Ovary (tissue), 9 donors: ENCODE measurements around the gene STAP2. TPM values are rescaled to one million over a fixed set of nuclear protein-coding genes. Genes with fewer than 3 reads are reported as not detected.
"Not testable (repeated sequence)": the region's sequence is repeated elsewhere in the genome, so short reads cannot be mapped to it uniquely, and the experiment has no call there.

Experiments
- DNase-seq, 5 donors: peaks; one replicate each; pipeline ENCODE4 v3.0.0-alpha.2; 2019 to 2020
- H3K27ac ChIP-seq, 2 donors: fragments of 200-600 bp; one replicate each; pipeline versions ENCODE4 v1.5.1 to v1.8.0; 2019 to 2022
- H3K27me3 ChIP-seq: fragments of 200-600 bp; one replicate; pipeline ENCODE4 v1.8.0; 2022
- H3K36me3 ChIP-seq: fragments of 200-600 bp; sonication (generic); one replicate; pipeline ENCODE4 v1.5.1; 2019
- H3K4me1 ChIP-seq: one replicate; pipeline ENCODE4 v1.8.1; 2013; ENCODE audit warnings: mild to moderate bottlenecking, moderate library complexity; ENCODE audit not compliant: insufficient read depth
- H3K4me3 ChIP-seq: fragments of 200-600 bp; sonication (generic); one replicate; pipeline ENCODE4 v1.5.1; 2017
- H3K9me3 ChIP-seq, 2 donors: fragments of 200-600 bp in 1 of 2; sonication (generic) in 1 of 2; one replicate each; pipeline versions ENCODE4 v1.5.1 to v1.8.1; 2013 to 2019; ENCODE audit warnings: mild to moderate bottlenecking in 1 of 2, moderate library complexity in 1 of 2
- CTCF ChIP-seq, 3 donors: fragments of 450-650 bp in 2 of 3; fragments of 200-600 bp in 1 of 3; IDR thresholded peaks; one replicate each; pipeline versions ENCODE4 v1.5.1 to v1.8.0; 2016 to 2022; ENCODE audit warnings: antibody characterized with exemption in 3 of 3, mild to moderate bottlenecking in 1 of 3
- EP300 ChIP-seq: sonication (generic); formaldehyde crosslinking; IDR thresholded peaks from one replicate; pipeline ENCODE4 v1.6.1; 2017; ENCODE audit warnings: antibody characterized with exemption
- POLR2A ChIP-seq: fragments of 450-650 bp; IDR thresholded peaks from one replicate; pipeline ENCODE4 v1.6.1; 2017; ENCODE audit warnings: antibody characterized with exemption, mild to moderate bottlenecking, moderate library complexity
- WGBS, 3 donors: extraction: QIAGEN DNeasy Blood & Tissue Kit in 1 of 3; methylation state at CpG; one replicate each; pipeline versions ENCODE4 v1.1.5 to v1.1.7; 2013 to 2017; 5-methylcytosine and 5-hydroxymethylcytosine counted together
- intact Hi-C, 4 donors: fragments of 100-400 bp; cut with DNase I; formaldehyde crosslinking; loops; one replicate each; pipeline versions ENCODE4 v1.11.0 to v1.15.1; 2022 to 2023
- polyA plus RNA-seq, 2 donors: library from polyadenylated mRNA; stranded (reverse); fragments of 200-250 nt in 1 of 2; fragments of 350-450 nt in 1 of 2; fragmentation: Illumina TruSeq in 1 of 2; extraction: RNeasy Lipid Tissue Mini Kit (QIAGEN cat#74804) in 1 of 2; gene quantifications; one replicate each; pipeline ENCODE4 v1.2.3, GENCODE V29; 2013 to 2014
- total RNA-seq, 7 donors: library from RNA; depleted of rRNA in 2 of 7; stranded (reverse); fragments of >200 nt in 2 of 7; fragmentation: NEBNext Ultra II Directional in 3 of 7; extraction: Animal tissue kit (Norgen Biotek cat#: 25700) in 3 of 7; gene quantifications; one replicate each; pipeline versions ENCODE4 v1.1.0 to v1.2.4, GENCODE V29; 2016 to 2023
- donor health status: DM: no; HTN: no; CAD: no; lungs with moderate emphysema.
- donor health status: DM: no; HTN: no; CAD: no.
- donor health status: Bipolar disorder and iron deficiency.
- donor health status: DM: yes; HTN: yes; CAD: no.
- donor health status: DM: no; HTN: no; CAD: no.
- donor health status: DM: yes; HTN: yes; CAD: no.

STAP2 gene
- total and polyA plus RNA-seq, 9 donors = 9.7 to 32.5 (median 17.5) TPM

GRCh38 chr19:4277191-4277696 lies 61.4 kb downstream of the STAP2 start:
- no peak overlapping the region for H3K4me3 ChIP-seq
- WGBS, 3 donors = 38 to 50% (median 44%) methylated on average over 16 of the region's 16 CpGs

GRCh38 chr19:4274321-4274686 lies 64.3 kb downstream of the STAP2 start:
- H3K4me1 ChIP-seq, DNase-seq, H3K27ac ChIP-seq, intact Hi-C loops, H3K27me3 ChIP-seq, H3K9me3 ChIP-seq, H3K36me3 ChIP-seq, H3K4me3 ChIP-seq: not testable (repeated sequence)
- 75 to 88% (median 82%) methylated on average over 6 of the region's 6 CpGs for WGBS, 3 donors

More at GRCh38 chr19:4277191-4277696, 61.4 kb downstream of the STAP2 start:
- DNase-seq = no peak
- Histone ChIP-seq H3K27ac (no peak overlapping the region), H3K27me3 (no peaks in the 10 kb centered on the region), H3K9me3 (no peaks in the 10 kb centered on the region), H3K4me1 (peaks cover 3% of the 10 kb centered on the region), H3K36me3 (no peaks in the 10 kb centered on the region)
- TF ChIP-seq CTCF (IDR thresholded peaks at IDR 0.05) (no peak), POLR2A (no peak), EP300 (no peak)
- intact Hi-C loops = no loop called here

Other genes with a start within 250 kb of the STAP2 start
- 100 to 1,000 TPM in 5 of 7 donors, 10 to 100 TPM in 2; 39.9 to 130 (median 116) TPM for gene MAP2K2, start 214.7 kb downstream of the STAP2 start, total RNA-seq
- 100 to 1,000 TPM; 108 to 136 TPM for gene MAP2K2, start 214.7 kb downstream of the STAP2 start, polyA plus RNA-seq
- gene CREB3L3, start 185.2 kb downstream of the STAP2 start, total RNA-seq = 1 to 10 TPM in 1 of 7 donors, not detected in 6; 2.7 TPM
- 1 to 10 TPM in 1 of 2 donors, under 1 TPM in 1; 0.22 to 1.0 TPM for gene CREB3L3, start 185.2 kb downstream of the STAP2 start, polyA plus RNA-seq
- 10 to 100 TPM; 11.1 to 19.9 (median 16.5) TPM for gene SIRT6, start 156.3 kb downstream of the STAP2 start, total RNA-seq
- gene SIRT6, start 156.3 kb downstream of the STAP2 start, polyA plus RNA-seq = 10 to 100 TPM in 1 of 2 donors, under 1 TPM in 1; 0.32 to 16.9 TPM
- gene ANKRD24, start 156.1 kb downstream of the STAP2 start, total RNA-seq = 1 to 10 TPM in 6 of 7 donors, under 1 TPM in 1; 0.81 to 1.3 (median 1.2) TPM
- gene ANKRD24, start 156.1 kb downstream of the STAP2 start, polyA plus RNA-seq = 1 to 10 TPM in 1 of 2 donors, under 1 TPM in 1; 0.45 to 1.3 TPM
- gene EBI3, start 109.3 kb downstream of the STAP2 start, total RNA-seq = 1 to 10 TPM in 5 of 7 donors, under 1 TPM in 1, not detected in 1; 0.58 to 6.6 (median 2.0) TPM
- gene EBI3, start 109.3 kb downstream of the STAP2 start, polyA plus RNA-seq = 1 to 10 TPM in 1 of 2 donors, under 1 TPM in 1; 0.90 to 1.1 TPM
- gene YJU2, start 91.7 kb downstream of the STAP2 start, total RNA-seq = 10 to 100 TPM; 18.4 to 27.5 (median 21.5) TPM
- 10 to 100 TPM; 20.7 to 33.1 TPM for gene YJU2, start 91.7 kb downstream of the STAP2 start, polyA plus RNA-seq
- gene SHD, start 59.6 kb downstream of the STAP2 start, total RNA-seq = under 1 TPM in 2 of 7 donors, not detected in 5; 0.24 to 0.48 TPM
- under 1 TPM in 1 of 2 donors, not detected in 1; 0.86 TPM for gene SHD, start 59.6 kb downstream of the STAP2 start, polyA plus RNA-seq
- gene TMIGD2, start 36.4 kb downstream of the STAP2 start, total RNA-seq = under 1 TPM in 1 of 7 donors, not detected in 6; 0.36 TPM
- gene TMIGD2, start 36.4 kb downstream of the STAP2 start, polyA plus RNA-seq = under 1 TPM in 1 of 2 donors, not detected in 1; 0.29 TPM
- under 1 TPM in 2 of 7 donors, not detected in 5; 0.11 to 0.18 TPM for gene FSD1, start 34.2 kb downstream of the STAP2 start, total RNA-seq
- under 1 TPM in 1 of 2 donors, not detected in 1; 0.48 TPM for gene FSD1, start 34.2 kb downstream of the STAP2 start, polyA plus RNA-seq
- gene MPND, start 4.7 kb upstream of the STAP2 start, total RNA-seq = 10 to 100 TPM in 5 of 7 donors, 1 to 10 TPM in 2; 5.2 to 31.1 (median 20.3) TPM
- gene MPND, start 4.7 kb upstream of the STAP2 start, polyA plus RNA-seq = 10 to 100 TPM in 1 of 2 donors, 1 to 10 TPM in 1; 2.4 to 14.5 TPM
- 10 to 100 TPM; 20.5 to 88.6 (median 68.3) TPM for gene SH3GL1, start 61.7 kb upstream of the STAP2 start, total RNA-seq
- 10 to 100 TPM in 1 of 2 donors, 1 to 10 TPM in 1; 6.9 to 57.5 TPM for gene SH3GL1, start 61.7 kb upstream of the STAP2 start, polyA plus RNA-seq
- 10 to 100 TPM in 1 of 7 donors, 1 to 10 TPM in 6; 4.7 to 10.4 (median 7.5) TPM for gene CHAF1A, start 63.8 kb upstream of the STAP2 start, total RNA-seq
- 1 to 10 TPM; 7.3 to 8.6 TPM for gene CHAF1A, start 63.8 kb upstream of the STAP2 start, polyA plus RNA-seq
- gene UBXN6, start 119.0 kb upstream of the STAP2 start, total RNA-seq = 100 to 1,000 TPM in 6 of 7 donors, 10 to 100 TPM in 1; 66.9 to 170 (median 133) TPM
- 100 to 1,000 TPM in 1 of 2 donors, 10 to 100 TPM in 1; 19.3 to 140 TPM for gene UBXN6, start 119.0 kb upstream of the STAP2 start, polyA plus RNA-seq
- 10 to 100 TPM; 36.2 to 77.2 (median 64.4) TPM for gene HDGFL2, start 133.5 kb upstream of the STAP2 start, total RNA-seq
- 10 to 100 TPM; 28.5 to 63.0 TPM for gene HDGFL2, start 133.5 kb upstream of the STAP2 start, polyA plus RNA-seq
- 10 to 100 TPM in 5 of 7 donors, 1 to 10 TPM in 2; 3.7 to 55.1 (median 23.6) TPM for gene PLIN4, start 179.7 kb upstream of the STAP2 start, total RNA-seq
- 1 to 10 TPM; 1.6 to 9.6 TPM for gene PLIN4, start 179.7 kb upstream of the STAP2 start, polyA plus RNA-seq
- 100 to 1,000 TPM in 4 of 7 donors, 10 to 100 TPM in 3; 26.0 to 149 (median 131) TPM for gene PLIN5, start 196.4 kb upstream of the STAP2 start, total RNA-seq
- gene PLIN5, start 196.4 kb upstream of the STAP2 start, polyA plus RNA-seq = 10 to 100 TPM in 1 of 2 donors, 1 to 10 TPM in 1; 8.8 to 85.0 TPM
- 1 to 10 TPM; 1.3 to 7.6 (median 3.6) TPM for gene LRG1, start 201.2 kb upstream of the STAP2 start, total RNA-seq
- 1 to 10 TPM in 1 of 2 donors, under 1 TPM in 1; 0.33 to 2.1 TPM for gene LRG1, start 201.2 kb upstream of the STAP2 start, polyA plus RNA-seq
- gene SEMA6B, start 220.9 kb upstream of the STAP2 start, total RNA-seq = 1 to 10 TPM; 1.3 to 9.7 (median 5.5) TPM
- gene SEMA6B, start 220.9 kb upstream of the STAP2 start, polyA plus RNA-seq = 1 to 10 TPM in 1 of 2 donors, under 1 TPM in 1; 0.77 to 7.6 TPM